Hematopoietic multipotent progenitor cell (in vitro differentiated cells): ENCODE results near the gene AIMP1. TPM values are rescaled to one million over a fixed set of nuclear protein-coding genes. Genes with fewer than 3 reads are reported as not detected.
"Not testable (repeated sequence)": the region's sequence is repeated elsewhere in the genome, so short reads cannot be mapped to it uniquely, and the experiment has no call there.

ENCODE experiments used
- DNase-seq, 3 donors: peaks; one replicate each; pipeline ENCODE4 v3.0.0-alpha.2; 2011 to 2015; ENCODE audit warnings: low read depth in 2 of 3, low spot score in 2 of 3
- total RNA-seq: library from RNA; depleted of rRNA; stranded (reverse); fragments of >200 nt; gene quantifications from one replicate; pipeline ENCODE4 v1.2.3, GENCODE V29; 2012

The AIMP1 gene
- total RNA-seq, 1 donor: 4.0 TPM

- no peak for DNase-seq
Observed at GRCh38 chr4:106306561-106306960, 9.8 kb upstream of the AIMP1 start.

GRCh38 chr4:106312377-106312776 lies 4.0 kb upstream of the AIMP1 start:
- DNase-seq: no peak

GRCh38 chr4:106312997-106313522 lies 3.3 kb upstream of the AIMP1 start:
- no peak for DNase-seq

GRCh38 chr4:106314960-106315359 lies 1.4 kb upstream of the AIMP1 start:
- DNase-seq: peak in 2 of 3 donors; percentile 1 to 2

- peak; percentile 23 to 59 (median 36) for DNase-seq
Observed at GRCh38 chr4:106315476-106315967, 828 bp upstream of the AIMP1 start.

- peak in 1 of 3 donors; percentile 6 for DNase-seq
Observed at GRCh38 chr4:106316773-106317409, 541 bp downstream of the AIMP1 start.

- no peak for DNase-seq
Observed at GRCh38 chr4:106317815-106318214, 1.5 kb downstream of the AIMP1 start.

GRCh38 chr4:106318511-106318910 lies 2.2 kb downstream of the AIMP1 start:
- no peak for DNase-seq

GRCh38 chr4:106320235-106320634 lies 3.9 kb downstream of the AIMP1 start:
- no peak for DNase-seq

- DNase-seq: not testable (repeated sequence)
Observed at GRCh38 chr4:106321168-106321567, 4.8 kb downstream of the AIMP1 start.

- not testable (repeated sequence) for DNase-seq
Observed at GRCh38 chr4:106321814-106322213, 5.5 kb downstream of the AIMP1 start.

- DNase-seq: no peak
Observed at GRCh38 chr4:106323119-106323518, 6.8 kb downstream of the AIMP1 start.

GRCh38 chr4:106325800-106326199 lies 9.4 kb downstream of the AIMP1 start:
- DNase-seq: no peak

GRCh38 chr4:106329041-106329618 lies 12.8 kb downstream of the AIMP1 start:
- peak in 2 of 3 donors; percentile 40 to 56 for DNase-seq

- no peak for DNase-seq
Observed at GRCh38 chr4:106333186-106333585, 16.8 kb downstream of the AIMP1 start.

- DNase-seq: no peak
Observed at GRCh38 chr4:106334741-106335470, 18.6 kb downstream of the AIMP1 start.

- DNase-seq: no peak
Observed at GRCh38 chr4:106336618-106337017, 20.3 kb downstream of the AIMP1 start.

- DNase-seq: no peak
Observed at GRCh38 chr4:106337916-106338315, 21.6 kb downstream of the AIMP1 start.

- no peak for DNase-seq
Observed at GRCh38 chr4:106338671-106339070, 22.3 kb downstream of the AIMP1 start.

- DNase-seq: no peak
Observed at GRCh38 chr4:106339431-106339830, 23.1 kb downstream of the AIMP1 start.

- DNase-seq: no peak
Observed at GRCh38 chr4:106340774-106341173, 24.4 kb downstream of the AIMP1 start.
